Ecto neural progenitor cell (in vitro differentiated cells): ENCODE results near the gene MKX.

Experiments
- DNase-seq: peaks from one replicate; pipeline ENCODE4 v3.0.0-alpha.2; 2018; ENCODE audit warnings: low spot score

Gene MKX

GRCh38 chr10:27646604-27647175, 98.9 kb downstream of the MKX start:
- DNase-seq, result no peak

- no peak for DNase-seq
These were observed 99.4 kb downstream of the MKX start for GRCh38 chr10:27646194-27646593.

- DNase-seq, result no peak
These were observed 101.2 kb downstream of the MKX start for GRCh38 chr10:27644307-27644939.

GRCh38 chr10:27643301-27643700, 102.3 kb downstream of the MKX start:
- DNase-seq, result no peak

GRCh38 chr10:27642023-27642589, 103.5 kb downstream of the MKX start:
- no peak for DNase-seq

- no peak for DNase-seq
These were observed 107.4 kb downstream of the MKX start for GRCh38 chr10:27638071-27638750.

DNA sequence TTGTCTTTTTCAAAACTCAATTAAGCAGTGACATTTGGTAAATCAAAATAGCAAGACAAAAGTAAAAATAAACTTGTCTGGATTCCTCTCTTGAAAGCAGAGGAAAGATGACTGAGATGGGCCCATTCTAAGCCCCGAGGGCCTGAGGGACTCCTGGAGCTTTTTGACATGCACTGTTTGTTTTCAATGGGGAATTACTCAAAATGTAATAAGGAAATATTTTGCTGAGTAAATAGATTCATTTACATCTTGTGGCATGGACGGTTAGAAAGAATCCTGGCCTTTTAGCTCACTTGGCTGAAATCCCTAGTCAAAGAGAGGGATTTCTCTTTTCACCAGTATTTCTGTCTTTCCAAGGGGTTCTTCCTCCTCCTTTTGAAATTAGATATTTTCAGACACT, 108.0 kb downstream of the MKX start:
- no peak for DNase-seq

GRCh38 chr10:27636816-27637215, 108.8 kb downstream of the MKX start:
- no peak for DNase-seq

DNA sequence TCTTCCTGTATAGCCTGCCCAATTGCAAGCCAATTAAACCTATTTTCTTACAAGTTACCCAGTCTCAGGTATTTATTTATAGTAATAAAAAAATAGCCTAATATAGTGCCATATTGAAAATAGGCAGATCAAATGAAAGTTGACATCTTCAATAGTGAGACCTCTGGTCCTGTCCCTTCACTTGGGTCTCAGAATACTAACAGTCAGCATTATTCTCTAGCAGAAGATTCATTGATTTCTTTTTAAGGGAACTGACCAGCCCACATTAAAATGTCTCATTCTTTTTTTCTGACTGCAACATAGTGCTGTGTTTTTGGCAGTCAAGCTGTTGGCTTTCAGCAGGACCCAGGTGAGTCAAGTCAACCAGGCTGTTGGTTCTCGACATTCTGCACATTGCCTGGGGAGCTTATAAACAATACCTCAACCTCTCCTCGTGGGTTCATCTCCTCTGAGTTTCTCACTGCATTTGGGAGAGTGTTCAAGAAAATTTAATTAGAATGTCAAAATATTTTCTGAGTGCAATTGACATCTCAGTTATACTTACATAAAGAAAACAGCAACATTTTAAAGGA, 109.8 kb downstream of the MKX start:
- DNase-seq, result no peak

- no peak for DNase-seq
These were observed 110.3 kb downstream of the MKX start for GRCh38 chr10:27635290-27635689.

GRCh38 chr10:27628621-27629020, 117.0 kb downstream of the MKX start:
- no peak for DNase-seq

GRCh38 chr10:27626890-27627289, 118.7 kb downstream of the MKX start:
- DNase-seq, result no peak

- peak; percentile 53 for DNase-seq
These were observed 120.0 kb downstream of the MKX start for GRCh38 chr10:27625452-27626211.

- DNase-seq, result no peak
These were observed 120.7 kb downstream of the MKX start for GRCh38 chr10:27624941-27625340.
